Body of pancreas (tissue), 4 donors: ENCODE results near the gene SOBP. TPM values are rescaled to one million over a fixed set of nuclear protein-coding genes. Genes with fewer than 3 reads are reported as not detected.
"Not testable (repeated sequence)": the region's sequence is repeated elsewhere in the genome, so short reads cannot be mapped to it uniquely, and the experiment has no call there.

Experiments
- ATAC-seq: fragments of 150-250 bp; one replicate; pipeline ENCODE4 v1.9.1; 2016
- DNase-seq, 4 donors: peaks; one replicate each; pipeline ENCODE4 v3.0.0-alpha.2; 2019
- H3K27ac ChIP-seq, 4 donors: fragments of 200-600 bp; sonication (generic); 1 replicate in 3 of 4; 2 replicates in 1 of 4; pipeline versions ENCODE4 v1.5.1 to v1.6.1; 2016 to 2019; ENCODE audit warnings: mild to moderate bottlenecking in 1 of 4, mixed read lengths in 1 of 4, moderate library complexity in 1 of 4
- H3K27me3 ChIP-seq, 2 donors: fragments of 200-600 bp; sonication (generic); one replicate each; pipeline ENCODE4 v1.6.0; 2016; ENCODE audit warnings: mild to moderate bottlenecking in 1 of 2
- H3K36me3 ChIP-seq, 2 donors: fragments of 200-600 bp; sonication (generic); replicated peaks in 1 of 2; 2 replicates each; pipeline ENCODE4 v1.5.1; 2016; ENCODE audit warnings: low read depth in 2 of 2; ENCODE audit not compliant: insufficient read depth in 1 of 2
- H3K4me1 ChIP-seq: fragments of 200-600 bp; sonication (generic); one replicate; pipeline ENCODE4 v1.6.0; 2016
- H3K4me3 ChIP-seq, 2 donors: fragments of 200-600 bp; sonication (generic); 1 replicate in 1 of 2; 2 replicates in 1 of 2; pipeline ENCODE4 v1.5.1; 2016 to 2019
- H3K9me3 ChIP-seq, 3 donors: fragments of 200-600 bp; sonication (generic); 1 replicate in 2 of 3; 2 replicates in 1 of 3; pipeline ENCODE4 v1.5.1; 2016
- POLR2A ChIP-seq, 3 donors: fragments of 450-650 bp; IDR thresholded peaks; one replicate each; pipeline ENCODE4 v1.6.1; 2016; ENCODE audit warnings: antibody characterized with exemption in 3 of 3, mild to moderate bottlenecking in 2 of 3
- WGBS, 2 donors: methylation state at CpG; one replicate each; pipeline ENCODE4 v1.1.5; 2017; 5-methylcytosine and 5-hydroxymethylcytosine counted together
- intact Hi-C: fragments of 100-400 bp; cut with DNase I; formaldehyde crosslinking; loops from one replicate; pipeline ENCODE4 v1.15.1; 2023
- total RNA-seq, 2 donors: library from RNA; depleted of rRNA; stranded (reverse); fragments of >200 nt; gene quantifications; one replicate each; pipeline ENCODE4 v1.1.0, GENCODE V29; 2016
- TF ChIP-seq, protein P1 (sequence below), 7 experiments: fragments of 450-650 bp in 4 of 7; fragments of 200-600 bp in 3 of 7; sonication (generic) in 3 of 7; IDR thresholded peaks; one replicate each; pipeline ENCODE4 v1.5.1; 2016 to 2019; ENCODE audit warnings: antibody characterized with exemption in 7 of 7

Gene SOBP
- total RNA-seq, 2 donors from 2014 or later = 0.66 to 3.1 TPM

- intact Hi-C loops = no loop called here
- ATAC-seq (no peak), DNase-seq (no peak)
- Histone ChIP-seq H3K27me3 (no peaks in the 10 kb centered on the region), H3K4me1 (no peaks in the 10 kb centered on the region), H3K36me3 (no peaks in the 10 kb centered on the region), H3K4me3 (no peak overlapping the region), H3K9me3 (no peaks in the 10 kb centered on the region), H3K27ac (no peak overlapping the region)
- no peak for TF ChIP-seq POLR2A (IDR thresholded peaks at IDR 0.05)
- TF ChIP-seq, protein P1, sequence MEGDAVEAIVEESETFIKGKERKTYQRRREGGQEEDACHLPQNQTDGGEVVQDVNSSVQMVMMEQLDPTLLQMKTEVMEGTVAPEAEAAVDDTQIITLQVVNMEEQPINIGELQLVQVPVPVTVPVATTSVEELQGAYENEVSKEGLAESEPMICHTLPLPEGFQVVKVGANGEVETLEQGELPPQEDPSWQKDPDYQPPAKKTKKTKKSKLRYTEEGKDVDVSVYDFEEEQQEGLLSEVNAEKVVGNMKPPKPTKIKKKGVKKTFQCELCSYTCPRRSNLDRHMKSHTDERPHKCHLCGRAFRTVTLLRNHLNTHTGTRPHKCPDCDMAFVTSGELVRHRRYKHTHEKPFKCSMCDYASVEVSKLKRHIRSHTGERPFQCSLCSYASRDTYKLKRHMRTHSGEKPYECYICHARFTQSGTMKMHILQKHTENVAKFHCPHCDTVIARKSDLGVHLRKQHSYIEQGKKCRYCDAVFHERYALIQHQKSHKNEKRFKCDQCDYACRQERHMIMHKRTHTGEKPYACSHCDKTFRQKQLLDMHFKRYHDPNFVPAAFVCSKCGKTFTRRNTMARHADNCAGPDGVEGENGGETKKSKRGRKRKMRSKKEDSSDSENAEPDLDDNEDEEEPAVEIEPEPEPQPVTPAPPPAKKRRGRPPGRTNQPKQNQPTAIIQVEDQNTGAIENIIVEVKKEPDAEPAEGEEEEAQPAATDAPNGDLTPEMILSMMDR (IDR thresholded peaks at IDR 0.05) = no peak
- WGBS, 2 donors = 69 to 83% methylated on average over 1 of the region's 1 CpG
These were observed 19.6 kb upstream of the SOBP start for GRCh38 chr6:107470364-107470763.

GRCh38 chr6:107473660-107474059 is 16.3 kb upstream of the SOBP start:
- Histone ChIP-seq H3K27me3 (no peaks in the 10 kb centered on the region), H3K9me3 (no peaks in the 10 kb centered on the region), H3K4me3 (no peak overlapping the region), H3K27ac (no peak overlapping the region), H3K4me1 (no peaks in the 10 kb centered on the region), H3K36me3 (no peaks in the 10 kb centered on the region)
- DNase-seq = no peak
- WGBS, 2 donors = 10 to 21% methylated on average over 5 of the region's 5 CpGs
- TF ChIP-seq, protein P1 (IDR thresholded peaks at IDR 0.05) = no peak
- TF ChIP-seq POLR2A (IDR thresholded peaks at IDR 0.05) = no peak
- no peak for ATAC-seq
- intact Hi-C loops = no loop called here

DNA sequence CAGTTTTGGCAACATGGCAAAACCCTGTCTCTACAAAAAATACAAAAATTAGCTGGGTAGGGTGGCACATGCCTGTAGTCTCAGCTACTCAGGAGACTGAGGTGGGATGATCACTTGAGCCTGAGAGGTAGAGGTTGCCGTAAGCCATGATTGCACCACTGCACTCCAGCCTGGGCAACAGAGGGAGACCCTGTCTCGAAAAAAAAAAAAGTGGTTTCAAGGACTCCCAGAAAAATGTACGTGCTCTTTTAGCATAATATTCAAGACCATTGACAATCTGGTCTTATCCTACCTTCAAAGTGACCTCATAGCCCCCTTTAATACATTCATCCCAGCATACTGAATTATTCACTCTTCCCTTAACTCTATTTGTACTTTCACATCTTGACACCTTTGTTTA is 14.6 kb upstream of the SOBP start:
- 83 to 85% methylated on average over 3 of the region's 3 CpGs for WGBS, 2 donors
- H3K4me1 ChIP-seq, H3K36me3 ChIP-seq, H3K4me3 ChIP-seq, H3K9me3 ChIP-seq, H3K27ac ChIP-seq, ATAC-seq, H3K27me3 ChIP-seq, intact Hi-C loops, DNase-seq: not testable (repeated sequence)

GRCh38 chr6:107475826-107476225 is 14.1 kb upstream of the SOBP start:
- H3K4me1 ChIP-seq, H3K9me3 ChIP-seq, H3K4me3 ChIP-seq, H3K27ac ChIP-seq, H3K36me3 ChIP-seq, DNase-seq, ATAC-seq, intact Hi-C loops, H3K27me3 ChIP-seq: not testable (repeated sequence)
- 75 to 84% methylated on average over 3 of the region's 3 CpGs for WGBS, 2 donors

DNA sequence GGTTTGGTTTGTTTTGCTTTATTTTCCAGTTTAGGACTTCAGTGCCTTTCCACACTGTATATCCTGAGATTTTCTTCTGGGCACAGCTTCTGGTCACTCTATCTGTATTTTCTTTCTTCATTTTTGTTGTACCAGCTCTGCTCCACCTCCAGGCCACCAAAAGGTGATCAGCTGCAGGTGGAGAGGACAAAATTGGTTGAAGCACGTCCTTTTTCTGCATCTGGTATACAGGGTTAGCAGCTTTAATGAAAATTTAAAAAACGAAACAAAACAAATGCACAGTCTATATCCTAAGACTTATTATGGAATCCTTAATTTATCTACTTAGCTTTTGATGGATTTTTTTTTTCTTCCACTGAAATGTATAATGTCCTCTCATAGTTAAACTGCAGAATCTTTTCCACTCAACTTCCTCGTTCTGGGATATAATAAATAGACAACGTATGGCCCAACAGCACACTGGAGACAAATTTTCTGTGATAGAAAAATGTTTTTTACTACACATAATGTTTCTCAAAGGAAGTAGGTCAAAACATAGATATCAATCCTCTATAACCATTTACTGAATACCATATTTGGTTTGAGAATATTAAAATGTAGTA is 10.7 kb upstream of the SOBP start:
- no peaks in the 10 kb centered on the region for H3K9me3 ChIP-seq
- ATAC-seq (no peak), DNase-seq (no peak)
- H3K4me1 ChIP-seq = no peaks in the 10 kb centered on the region
- intact Hi-C loops = no loop called here
- H3K36me3 ChIP-seq = no peaks in the 10 kb centered on the region
- TF ChIP-seq, protein P1 (IDR thresholded peaks at IDR 0.05) = no peak
- no peak for TF ChIP-seq POLR2A (IDR thresholded peaks at IDR 0.05)
- H3K27ac ChIP-seq = no peak overlapping the region
- WGBS, 2 donors = 72 to 73% methylated on average over 4 of the region's 4 CpGs
- H3K4me3 ChIP-seq = no peak overlapping the region
- H3K27me3 ChIP-seq = no peaks in the 10 kb centered on the region

DNA sequence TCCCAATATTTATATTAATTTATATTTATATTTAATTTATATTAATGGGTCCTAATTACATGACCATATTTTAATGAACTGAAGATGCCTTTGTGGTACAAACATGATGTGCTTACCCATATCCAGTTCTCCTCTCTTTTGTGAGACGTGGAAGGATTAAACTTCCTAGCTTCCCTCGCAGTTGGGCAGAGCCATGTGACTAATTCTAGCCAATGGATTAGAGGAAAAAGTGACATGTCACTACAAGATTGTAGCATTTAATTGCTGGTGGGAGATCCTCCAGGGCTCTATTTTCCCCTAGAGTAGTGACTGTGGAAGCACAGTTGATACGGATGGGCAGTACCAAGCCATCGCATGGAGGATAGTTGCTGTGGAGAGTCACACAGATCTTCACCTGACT is 4.8 kb upstream of the SOBP start:
- ATAC-seq = no peak

More for the DNA sequence above, 4.8 kb upstream of the SOBP start:
- intact Hi-C loops = no loop called here
- TF ChIP-seq, protein P1 (IDR thresholded peaks at IDR 0.05) = no peak
- no peak for TF ChIP-seq POLR2A (IDR thresholded peaks at IDR 0.05)
- 82 to 88% methylated on average over 4 of the region's 4 CpGs for WGBS, 2 donors
- H3K27me3 ChIP-seq = no peaks in the 10 kb centered on the region
- H3K27ac ChIP-seq = no peak overlapping the region
- H3K36me3 ChIP-seq = no peaks in the 10 kb centered on the region
- no peak for DNase-seq
- no peaks in the 10 kb centered on the region for H3K9me3 ChIP-seq
- H3K4me3 ChIP-seq = no peak overlapping the region
- peaks cover 11% of the 10 kb centered on the region for H3K4me1 ChIP-seq
